ENCODE measurements around the gene SAPCD1. TPM values are rescaled to one million over a fixed set of nuclear protein-coding genes. Genes with fewer than 3 reads are reported as not detected.

SAPCD1 gene
- total and polyA plus RNA-seq, 9 donors, result 0.94 to 5.2 (median 3.1) TPM; not detected in 1

GRCh38 chr6:31742894-31743293 is 19.6 kb upstream of the SAPCD1 start:
- intact Hi-C loops (cut with DNase I), result loop anchor here in 1 of 4 donors (5.0 kb wide), 1 partner anchor 39 kb away; no protein-coding TSS in a partner anchor
- Histone ChIP-seq H3K27ac (no peak overlapping the region), H3K27me3 (no peaks in the 10 kb centered on the region), H3K36me3 (no peaks in the 10 kb centered on the region), H3K4me1 (ENCODE audit: insufficient read depth) (peaks cover 2% of the 10 kb centered on the region), H3K4me3 (no peak overlapping the region), H3K9me3 (no peaks in the 10 kb centered on the region)
- TF ChIP-seq EP300 (IDR thresholded peaks at IDR 0.05) (no peak), POLR2A (IDR thresholded peaks at IDR 0.05) (no peak)
- TF ChIP-seq, protein P1, sequence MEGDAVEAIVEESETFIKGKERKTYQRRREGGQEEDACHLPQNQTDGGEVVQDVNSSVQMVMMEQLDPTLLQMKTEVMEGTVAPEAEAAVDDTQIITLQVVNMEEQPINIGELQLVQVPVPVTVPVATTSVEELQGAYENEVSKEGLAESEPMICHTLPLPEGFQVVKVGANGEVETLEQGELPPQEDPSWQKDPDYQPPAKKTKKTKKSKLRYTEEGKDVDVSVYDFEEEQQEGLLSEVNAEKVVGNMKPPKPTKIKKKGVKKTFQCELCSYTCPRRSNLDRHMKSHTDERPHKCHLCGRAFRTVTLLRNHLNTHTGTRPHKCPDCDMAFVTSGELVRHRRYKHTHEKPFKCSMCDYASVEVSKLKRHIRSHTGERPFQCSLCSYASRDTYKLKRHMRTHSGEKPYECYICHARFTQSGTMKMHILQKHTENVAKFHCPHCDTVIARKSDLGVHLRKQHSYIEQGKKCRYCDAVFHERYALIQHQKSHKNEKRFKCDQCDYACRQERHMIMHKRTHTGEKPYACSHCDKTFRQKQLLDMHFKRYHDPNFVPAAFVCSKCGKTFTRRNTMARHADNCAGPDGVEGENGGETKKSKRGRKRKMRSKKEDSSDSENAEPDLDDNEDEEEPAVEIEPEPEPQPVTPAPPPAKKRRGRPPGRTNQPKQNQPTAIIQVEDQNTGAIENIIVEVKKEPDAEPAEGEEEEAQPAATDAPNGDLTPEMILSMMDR (IDR thresholded peaks at IDR 0.05), result no peak
- 87 to 92% (median 90%) methylated on average over 3 of the region's 3 CpGs for WGBS, 3 donors
- no peak for DNase-seq

DNA sequence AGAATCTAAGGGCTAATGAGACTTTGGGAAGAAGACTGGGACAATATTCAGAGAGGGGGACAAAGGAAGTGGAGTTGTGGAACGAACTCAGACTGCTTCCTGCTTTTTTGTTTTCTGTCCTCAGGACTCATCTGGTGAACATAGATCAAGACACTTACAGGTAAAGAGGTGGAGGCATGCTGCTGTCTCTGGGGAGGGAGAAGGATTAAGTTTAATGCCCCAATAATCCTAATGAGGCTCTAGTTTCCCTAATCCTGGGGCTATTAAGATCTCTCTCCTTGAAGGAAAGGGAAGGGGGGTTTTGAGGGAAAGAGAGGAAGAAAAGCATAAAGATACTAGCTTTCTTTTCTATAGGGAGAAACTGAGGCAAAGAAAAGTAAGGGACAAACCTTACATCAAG is 18.0 kb upstream of the SAPCD1 start:
- no peak overlapping the region for H3K27ac ChIP-seq
- DNase-seq, result no peak
- intact Hi-C loops (cut with DNase I), result loop anchor here in 1 of 4 donors (5.0 kb wide), 1 partner anchor 38 kb away; no protein-coding TSS in a partner anchor
- no peaks in the 10 kb centered on the region for H3K36me3 ChIP-seq
- H3K4me3 ChIP-seq, result no peak overlapping the region
- H3K9me3 ChIP-seq, result no peaks in the 10 kb centered on the region
- WGBS, 3 donors, result 57 to 73% (median 59%) methylated on average over 1 of the region's 1 CpG
- H3K4me1 ChIP-seq (ENCODE audit: insufficient read depth), result peaks cover 2% of the 10 kb centered on the region
- TF ChIP-seq, protein P1 (IDR thresholded peaks at IDR 0.05), result no peak
- TF ChIP-seq POLR2A (IDR thresholded peaks at IDR 0.05) (no peak), EP300 (IDR thresholded peaks at IDR 0.05) (no peak)
- H3K27me3 ChIP-seq, result no peaks in the 10 kb centered on the region

- TF ChIP-seq POLR2A (IDR thresholded peaks at IDR 0.05), result no peak
- TF ChIP-seq EP300 (IDR thresholded peaks at IDR 0.05), result no peak
- TF ChIP-seq, protein P1 (IDR thresholded peaks at IDR 0.05), result no peak
- Histone ChIP-seq H3K9me3 (no peaks in the 10 kb centered on the region), H3K4me1 (ENCODE audit: insufficient read depth) (peaks cover 2% of the 10 kb centered on the region), H3K4me3 (no peak overlapping the region), H3K27ac (no peak overlapping the region), H3K36me3 (no peaks in the 10 kb centered on the region), H3K27me3 (no peaks in the 10 kb centered on the region)
- intact Hi-C loops (cut with DNase I), result loop anchor here in 1 of 4 donors (2.0 kb wide), 1 partner anchor 37 kb away; no protein-coding TSS in a partner anchor
- no peak for DNase-seq
- 88 to 89% (median 89%) methylated on average over 8 of the region's 8 CpGs for WGBS, 3 donors
Measured at GRCh38 chr6:31749301-31750036, 13.0 kb upstream of the SAPCD1 start.

GRCh38 chr6:31750411-31751022 is 11.9 kb upstream of the SAPCD1 start:
- Histone ChIP-seq H3K36me3 (no peaks in the 10 kb centered on the region), H3K27ac (no peak overlapping the region), H3K4me1 (ENCODE audit: insufficient read depth) (peaks cover 2% of the 10 kb centered on the region), H3K9me3 (no peaks in the 10 kb centered on the region), H3K27me3 (no peaks in the 10 kb centered on the region), H3K4me3 (no peak overlapping the region)
- 74 to 82% (median 81%) methylated on average over 7 of the region's 7 CpGs for WGBS, 3 donors
- TF ChIP-seq EP300 (IDR thresholded peaks at IDR 0.05), result no peak
- TF ChIP-seq POLR2A (IDR thresholded peaks at IDR 0.05), result no peak
- TF ChIP-seq, protein P1 (IDR thresholded peaks at IDR 0.05), result no peak
- DNase-seq, result no peak
- intact Hi-C loops (cut with DNase I), result loop anchor here in 1 of 4 donors (2.0 kb wide), 1 partner anchor 36 kb away; no protein-coding TSS in a partner anchor
